NOMO-1 treated with dmso at 0.1 percent for 144 hours (cell line): ENCODE results near the gene CCDC88C.
"Not testable (repeated sequence)": the region's sequence is repeated elsewhere in the genome, so short reads cannot be mapped to it uniquely, and the experiment has no call there.

ENCODE experiments used
- DNase-seq: peaks from one replicate; lab custom pipeline; 2025; ENCODE audit not compliant: unreplicated experiment; lab: John Stamatoyannopoulos, UW

Gene CCDC88C

DNA sequence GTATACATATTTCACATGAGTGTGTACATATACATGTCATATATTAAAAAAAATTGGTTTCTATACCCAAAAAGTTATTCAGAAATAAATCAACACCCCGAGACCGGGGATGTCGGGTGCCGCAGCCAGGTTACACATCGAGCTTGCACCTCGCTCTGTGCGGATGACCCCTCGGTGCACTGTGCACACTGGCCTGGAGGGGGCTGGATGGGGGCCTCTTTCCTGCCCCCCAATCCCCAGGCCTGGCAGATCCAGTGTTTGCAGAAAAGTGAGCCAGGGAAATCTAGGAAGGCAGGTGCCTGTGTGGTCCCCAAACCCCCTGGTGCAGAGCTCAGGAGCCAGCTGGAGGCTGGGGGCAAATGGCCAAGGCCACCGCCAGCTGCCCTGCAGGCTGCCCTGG is 146.0 kb downstream of the CCDC88C start:
- DNase-seq = no peak

DNA sequence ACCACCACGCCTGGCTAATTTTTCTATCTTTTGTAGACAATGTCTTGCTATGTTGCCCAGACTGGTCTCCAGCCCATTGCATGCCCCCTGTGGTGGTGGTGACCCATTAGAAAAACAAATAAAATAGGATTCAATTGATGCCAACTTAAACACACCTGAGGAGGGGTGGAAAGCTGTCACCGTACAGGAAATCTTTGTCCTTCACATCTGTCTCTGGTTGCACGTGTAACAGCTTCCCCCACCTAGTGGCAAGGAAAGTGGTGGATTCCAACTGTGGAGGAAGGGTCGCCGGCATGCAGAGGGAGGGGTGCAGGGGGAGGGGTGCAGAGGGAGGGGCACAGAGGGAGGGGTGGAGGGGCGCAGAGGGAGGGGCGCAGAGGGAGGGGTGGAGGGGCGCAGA is 147.0 kb downstream of the CCDC88C start:
- DNase-seq = no peak

- no peak for DNase-seq
These were observed 147.4 kb downstream of the CCDC88C start for GRCh38 chr14:91270188-91270587.

GRCh38 chr14:91269076-91269991 is 148.3 kb downstream of the CCDC88C start:
- no peak for DNase-seq

- no peak for DNase-seq
These were observed 149.6 kb downstream of the CCDC88C start for GRCh38 chr14:91267965-91268437.

GRCh38 chr14:91266276-91266675 is 151.3 kb downstream of the CCDC88C start:
- DNase-seq = not testable (repeated sequence)

GRCh38 chr14:91265404-91265803 is 152.2 kb downstream of the CCDC88C start:
- no peak for DNase-seq

DNA sequence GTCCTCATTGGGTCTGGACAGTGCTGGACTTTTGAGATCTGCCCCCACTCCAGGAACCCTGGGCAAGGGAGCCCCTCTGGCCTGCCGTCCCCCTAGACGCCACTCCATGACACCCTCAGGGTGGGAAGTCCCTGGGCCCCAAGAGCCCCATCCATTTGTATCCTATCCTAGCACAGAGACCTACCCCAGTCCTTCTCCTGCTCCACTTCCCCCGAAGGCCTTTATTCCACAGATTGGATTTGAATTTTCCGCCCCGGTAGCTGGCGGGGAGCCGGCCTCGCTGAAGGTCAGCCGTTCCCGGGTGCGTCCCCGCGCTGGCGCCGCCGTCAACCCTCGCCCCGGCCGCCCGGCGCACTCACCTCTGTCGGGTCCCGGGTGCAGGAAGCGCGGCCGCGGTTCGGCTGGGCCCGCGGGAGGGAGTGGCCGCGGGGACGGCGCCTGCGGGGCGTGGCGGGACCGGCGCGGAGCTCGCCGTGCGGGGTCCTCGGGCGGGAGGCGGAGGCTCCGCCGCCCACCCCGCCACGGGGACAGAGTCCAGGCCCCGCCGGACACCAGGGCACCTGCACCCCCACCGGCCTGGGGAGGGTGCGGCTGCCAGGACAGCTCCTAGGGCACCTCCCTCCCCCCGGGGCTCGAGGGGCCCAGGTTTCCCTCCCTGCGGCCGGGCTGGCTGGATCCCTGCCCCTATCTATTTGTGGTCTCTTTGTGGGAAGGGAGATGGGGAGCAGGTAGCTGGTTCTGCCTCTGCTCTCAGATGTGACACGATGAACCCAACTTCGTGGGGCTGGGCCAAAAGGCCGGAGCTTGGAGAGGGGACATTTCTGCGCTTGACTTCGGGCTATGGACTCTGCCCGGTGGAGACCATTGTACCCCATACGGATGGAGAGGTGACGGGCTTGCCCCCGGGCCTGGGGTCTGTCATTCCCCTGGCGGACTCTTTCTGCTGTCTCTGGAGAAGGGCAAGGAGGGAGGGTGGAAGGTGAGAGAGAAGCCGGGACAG is 153.2 kb downstream of the CCDC88C start:
- no peak for DNase-seq

- DNase-seq = no peak
These were observed 154.3 kb downstream of the CCDC88C start for GRCh38 chr14:91263329-91263728.

DNA sequence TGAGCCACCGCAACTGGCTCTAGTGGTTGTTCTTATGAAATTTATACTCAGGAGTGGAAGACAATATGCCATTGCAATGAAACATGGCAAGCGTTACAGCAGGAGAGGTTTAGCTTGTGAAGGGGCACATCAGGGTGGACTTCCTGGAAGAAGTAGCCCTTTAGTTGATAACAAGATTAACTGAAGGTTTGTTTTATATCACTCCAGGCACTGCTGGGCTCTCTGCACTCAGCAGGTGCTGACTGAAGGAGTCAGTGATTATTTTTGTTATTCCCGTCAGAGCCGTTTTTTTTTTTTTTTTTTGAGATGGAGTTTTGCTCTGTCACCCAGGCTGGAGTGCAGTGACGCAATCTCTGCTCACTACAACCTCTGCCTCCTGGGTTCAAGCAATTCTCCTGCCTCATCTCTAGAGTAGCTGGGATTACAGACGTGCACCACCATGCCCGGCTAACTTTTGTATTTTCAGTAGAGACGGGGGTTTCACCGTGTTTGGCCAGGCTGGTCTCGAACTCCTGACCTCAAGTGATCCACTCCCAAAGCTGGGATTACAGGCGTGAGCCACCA is 155.6 kb downstream of the CCDC88C start:
- DNase-seq = no peak

GRCh38 chr14:91261115-91261514 is 156.5 kb downstream of the CCDC88C start:
- no peak for DNase-seq

DNA sequence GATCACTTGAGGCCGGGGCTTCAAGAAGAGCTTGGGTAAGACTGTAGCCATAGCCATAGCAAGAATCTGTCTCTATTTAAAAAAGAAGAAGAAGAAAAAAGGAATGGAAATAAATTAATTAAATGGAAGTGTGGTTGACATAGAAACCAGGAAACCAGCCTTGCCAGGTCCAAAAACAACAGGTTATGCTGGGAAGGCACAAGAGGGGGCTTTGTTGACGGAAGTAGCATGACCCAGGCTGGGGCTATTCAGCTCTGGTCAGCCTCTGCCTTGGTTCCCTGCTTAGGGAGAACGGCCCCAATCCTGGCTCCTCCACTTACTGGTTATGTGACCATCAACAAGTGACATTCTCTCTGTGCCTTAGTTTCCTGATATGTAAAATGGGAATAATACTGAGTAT is 158.7 kb downstream of the CCDC88C start:
- DNase-seq = no peak

- no peak for DNase-seq
These were observed 159.5 kb downstream of the CCDC88C start for GRCh38 chr14:91258011-91258618.

GRCh38 chr14:91257328-91258010 is 160.2 kb downstream of the CCDC88C start:
- no peak for DNase-seq

DNA sequence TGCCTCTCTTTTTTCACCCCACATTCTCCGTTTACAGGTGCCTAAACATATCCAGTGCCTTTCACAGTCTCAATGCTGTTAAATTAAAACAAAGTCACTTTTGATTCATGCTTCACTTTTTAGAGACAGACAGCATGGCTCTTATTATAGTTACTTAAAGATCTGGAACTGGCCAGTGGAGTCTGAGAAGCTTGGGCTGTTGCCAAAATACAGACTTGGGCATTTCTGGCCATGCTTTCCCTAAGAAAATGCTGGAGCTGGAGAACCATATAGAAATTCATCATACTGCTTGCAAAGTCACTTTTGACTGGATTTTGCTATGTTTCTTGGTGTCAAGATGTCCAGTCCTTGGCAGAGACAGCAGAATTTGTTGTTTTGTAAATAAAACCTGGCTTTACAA is 161.0 kb downstream of the CCDC88C start:
- no peak for DNase-seq

- no peak for DNase-seq
These were observed 162.5 kb downstream of the CCDC88C start for GRCh38 chr14:91255026-91255695.

- no peak for DNase-seq
These were observed 163.2 kb downstream of the CCDC88C start for GRCh38 chr14:91254461-91254860.

- DNase-seq = no peak
These were observed 163.8 kb downstream of the CCDC88C start for GRCh38 chr14:91253795-91254323.
